ENCODE results near the gene RYR2.

- TF ChIP-seq CTCF (conservative IDR thresholded peaks at IDR 0.05; ENCODE audit: low read length): no peak
- TF ChIP-seq EZH2phosphoT487 (IDR thresholded peaks at IDR 0.05; ENCODE audit: borderline replicate concordance, low read depth, low read length): no peak
These were observed 747.6 kb downstream of the RYR2 start for GRCh38 chr1:237789619-237790018.
